Lower leg skin (tissue), 4 donors: Measurements from ENCODE around the gene DISP2. TPM values are rescaled to one million over a fixed set of nuclear protein-coding genes. Genes with fewer than 3 reads are reported as not detected.

Source experiments
- DNase-seq, 2 donors: peaks; one replicate each; pipeline ENCODE4 v3.0.0-alpha.2; 2019; ENCODE audit warnings: low spot score in 2 of 2
- H3K4me3 ChIP-seq: fragments of 200-600 bp; sonication (generic); 2 replicates; pipeline ENCODE4 v1.5.1; 2017; ENCODE audit warnings: mild to moderate bottlenecking, low read depth; ENCODE audit not compliant: poor library complexity, severe bottlenecking
- CTCF ChIP-seq, 3 donors: fragments of 450-650 bp; IDR thresholded peaks; one replicate each; pipeline ENCODE4 v1.5.1; 2016; ENCODE audit warnings: antibody characterized with exemption in 3 of 3, mild to moderate bottlenecking in 3 of 3, moderate library complexity in 2 of 3
- POLR2A ChIP-seq, 2 donors: fragments of 450-650 bp; IDR thresholded peaks; one replicate each; pipeline ENCODE4 v1.6.1; 2016 to 2017; ENCODE audit warnings: antibody characterized with exemption in 2 of 2, mild to moderate bottlenecking in 1 of 2, moderate library complexity in 1 of 2
- WGBS, 2 donors: methylation state at CpG; one replicate each; pipeline ENCODE4 v1.1.5; 2018; 5-methylcytosine and 5-hydroxymethylcytosine counted together
- intact Hi-C: fragments of 100-400 bp; cut with DNase I; formaldehyde crosslinking; loops from one replicate; pipeline ENCODE4 v1.15.0; 2023; ENCODE audit warnings: low total_unique reads
- total RNA-seq, 4 donors: library from RNA; depleted of rRNA; stranded (reverse); fragments of >200 nt; gene quantifications; one replicate each; pipeline ENCODE4 v1.1.0, GENCODE V29; 2016

DISP2 gene
- total RNA-seq, 4 donors from 2014 or later, result 0.05 to 0.08 (median 0.06) TPM; not detected in 1

DNA sequence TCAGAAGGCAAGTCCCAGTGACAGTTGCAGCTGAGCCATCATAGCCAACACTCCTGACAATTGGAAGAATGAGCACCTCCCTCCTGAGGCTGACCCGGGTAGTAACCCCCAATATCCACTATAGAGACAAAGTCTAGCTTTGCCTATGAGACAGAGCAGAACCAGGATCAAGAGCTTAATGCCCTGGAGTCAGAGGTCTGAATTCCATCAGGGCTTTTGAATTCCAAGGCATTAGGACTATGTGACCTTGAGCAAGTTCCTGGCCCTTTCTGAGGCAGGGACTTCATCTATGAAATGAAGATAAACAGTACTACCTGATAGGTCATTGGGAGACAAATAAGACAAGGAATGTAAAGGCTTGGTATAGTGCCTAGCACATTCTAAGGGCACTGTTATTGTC, 37.6 kb upstream of the DISP2 start:
- DNase-seq, result no peak
- 91 to 100% methylated on average over 1 of the region's 1 CpG for WGBS, 2 donors
- intact Hi-C loops, result no loop called here
- no peak overlapping the region for H3K4me3 ChIP-seq
- no peak for TF ChIP-seq CTCF (IDR thresholded peaks at IDR 0.05)
- TF ChIP-seq POLR2A (IDR thresholded peaks at IDR 0.05), result no peak

DNA sequence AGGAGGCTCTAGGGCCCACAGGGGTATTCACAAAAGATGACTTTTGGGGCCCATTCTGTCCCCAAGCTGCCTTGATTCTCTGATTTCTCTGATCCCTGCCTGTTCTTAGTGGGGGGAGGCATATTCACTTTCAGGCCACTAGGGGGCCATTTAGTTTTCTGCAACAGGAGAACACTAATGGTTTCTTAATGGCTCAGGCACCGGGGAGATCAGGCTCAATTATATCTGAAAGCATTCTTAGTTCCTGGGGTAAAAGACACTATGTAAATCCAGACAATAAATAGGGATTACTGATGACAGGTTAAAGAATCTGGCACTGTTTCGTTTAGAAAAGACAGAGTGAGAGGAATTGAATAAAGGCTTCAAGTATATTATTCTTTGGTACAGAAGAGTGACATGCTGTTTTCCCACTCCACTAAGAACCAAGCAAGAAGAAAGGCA, 37.1 kb upstream of the DISP2 start:
- intact Hi-C loops, result no loop called here
- TF ChIP-seq CTCF (IDR thresholded peaks at IDR 0.05), result peak in 1 of 3 donors; percentile 73
- no peak for TF ChIP-seq POLR2A (IDR thresholded peaks at IDR 0.05)
- no peak for DNase-seq
- no peak overlapping the region for H3K4me3 ChIP-seq
- WGBS, 2 donors, result 0 to 2% methylated on average over 2 of the region's 2 CpGs

GRCh38 chr15:40322531-40323238, 35.3 kb upstream of the DISP2 start:
- 42 to 46% methylated on average over 26 of the region's 26 CpGs for WGBS, 2 donors
- TF ChIP-seq POLR2A (IDR thresholded peaks at IDR 0.05), result no peak
- TF ChIP-seq CTCF (IDR thresholded peaks at IDR 0.05), result no peak
- H3K4me3 ChIP-seq, result no peak overlapping the region
- intact Hi-C loops, result no loop called here
- no peak for DNase-seq

DNA sequence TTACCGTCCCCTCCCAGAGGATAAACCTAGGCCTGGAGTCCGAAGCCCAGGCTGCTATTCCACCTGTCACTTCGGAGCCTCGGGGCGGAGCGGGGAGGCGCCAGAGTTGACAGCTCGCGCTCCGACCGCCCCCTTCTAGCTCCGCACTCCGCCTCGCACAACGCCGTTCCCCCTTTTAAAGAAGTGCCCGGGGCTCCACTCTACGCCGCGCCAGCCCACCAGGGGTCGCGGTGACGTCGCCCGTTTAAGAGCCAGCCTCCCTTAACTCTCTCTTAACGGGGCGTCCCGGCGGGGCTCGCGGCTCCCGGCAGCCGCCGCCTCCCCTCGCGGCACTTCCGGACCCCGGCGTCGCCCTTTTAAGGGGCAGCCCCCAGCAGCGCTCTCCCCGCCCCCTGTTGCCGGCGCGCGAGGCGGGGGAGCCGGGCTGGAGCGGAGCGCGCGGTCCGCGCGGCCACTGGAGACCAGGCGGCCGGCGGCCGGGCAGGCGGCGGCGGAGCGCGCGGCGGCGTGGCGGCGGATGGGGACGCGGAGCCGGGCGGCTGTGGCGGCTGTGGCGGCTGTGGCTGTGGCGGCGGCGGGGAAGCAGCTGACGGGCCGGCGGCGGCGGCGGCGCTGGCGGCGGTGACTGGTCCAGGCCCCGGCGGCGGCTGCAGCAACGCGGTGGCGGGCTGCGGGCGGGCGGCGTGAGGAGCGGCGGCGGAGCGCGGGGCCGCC, 34.6 kb upstream of the DISP2 start, which contains the start of gene INAFM2:
INAFM2 (plus strand) TSS at position 454 of the 714 bp plus-strand sequence. CDS start 364 bp downstream, outside the sequence.
- peak; percentile 70 to 94 for DNase-seq
- intact Hi-C loops, result no loop called here
- H3K4me3 ChIP-seq, result peak within 1 kb of the TSS; percentile 37
- 0 to 1% methylated on average over 25 to 77 of the region's 103 CpGs for WGBS, 2 donors
- TF ChIP-seq POLR2A (IDR thresholded peaks at IDR 0.05), result no peak
- TF ChIP-seq CTCF (IDR thresholded peaks at IDR 0.05), result no peak

- no peak for DNase-seq
Measured at GRCh38 chr15:40323953-40324937, 33.8 kb upstream of the DISP2 start.

More at GRCh38 chr15:40323953-40324937, 33.8 kb upstream of the DISP2 start:
- TF ChIP-seq CTCF (IDR thresholded peaks at IDR 0.05) (no peak), POLR2A (IDR thresholded peaks at IDR 0.05) (no peak)
- H3K4me3 ChIP-seq, result peak overlapping the region; percentile 37
- WGBS, 2 donors, result 8 to 9% methylated on average over 16 to 36 of the region's 101 CpGs
- intact Hi-C loops, result no loop called here
